ENCODE data around the gene CELF4.

The CELF4 gene

DNA sequence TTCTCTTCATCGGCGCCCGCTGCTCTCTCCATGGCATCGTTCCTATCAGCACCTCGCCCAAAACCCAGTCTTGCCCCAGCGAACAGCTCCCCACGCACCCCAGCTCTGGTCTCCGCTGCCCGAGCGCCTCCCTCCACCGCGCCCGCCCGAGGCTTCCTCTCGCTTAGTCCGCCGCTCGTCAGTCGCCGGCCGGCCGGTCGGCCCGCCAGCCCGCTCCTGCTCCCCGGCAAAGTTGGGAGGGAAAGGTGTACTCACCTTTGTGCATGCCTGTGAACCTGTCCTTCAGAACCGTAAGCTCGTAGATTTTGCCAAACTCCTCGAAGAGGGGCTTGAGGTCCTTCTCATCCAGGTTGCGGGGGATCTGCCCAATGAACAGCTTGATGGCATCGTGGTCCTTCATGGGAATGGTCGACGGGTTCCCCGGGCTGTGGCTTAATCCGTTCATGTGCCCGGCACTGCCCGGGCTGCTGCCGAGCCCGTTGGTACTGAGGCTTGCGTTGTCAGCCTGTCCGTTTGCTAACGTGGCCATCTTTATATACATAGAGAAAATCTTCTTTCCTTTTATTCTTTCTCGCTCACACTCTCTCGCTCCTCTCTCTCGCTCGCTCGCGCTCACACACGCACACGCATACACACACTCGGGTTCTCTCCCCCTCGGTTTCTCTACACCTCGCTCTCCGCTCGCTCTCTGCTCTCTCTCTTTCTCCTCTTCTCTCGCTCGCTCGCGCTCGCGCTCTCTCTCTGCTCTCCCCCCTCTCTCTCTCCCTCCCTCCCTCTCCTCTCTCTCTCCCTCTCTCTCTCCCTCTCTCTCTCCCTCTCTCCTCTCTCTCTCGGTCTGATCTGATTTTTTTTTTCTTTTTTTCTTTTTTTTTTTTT, at the start of gene CELF4:
TSS of gene CELF4 (minus strand) at position 698 of the 876 bp plus-strand sequence.
- Histone ChIP-seq H3K4me1 (ENCODE audit: control insufficient read depth, insufficient read depth, low read length) (peaks cover 10% of the 10 kb centered on the region), H3K36me3 (ENCODE audit: control insufficient read depth, insufficient read depth, low read length, severe bottlenecking) (no peaks in the 10 kb centered on the region), H3K27me3 (replicated peaks; ENCODE audit: control insufficient read depth, insufficient read depth, low read length) (peaks cover 51% of the 10 kb centered on the region), H3K4me3 (ENCODE audit: low read length) (peak within 1 kb of the TSS; percentile 88), H3K9me3 (ENCODE audit: control insufficient read depth, low read length) (no peaks in the 10 kb centered on the region), H3K9ac (ENCODE audit: low read length) (peak within 1 kb of the TSS; percentile 64)
- no peak for DNase-seq (ENCODE audit: low read depth)

DNA sequence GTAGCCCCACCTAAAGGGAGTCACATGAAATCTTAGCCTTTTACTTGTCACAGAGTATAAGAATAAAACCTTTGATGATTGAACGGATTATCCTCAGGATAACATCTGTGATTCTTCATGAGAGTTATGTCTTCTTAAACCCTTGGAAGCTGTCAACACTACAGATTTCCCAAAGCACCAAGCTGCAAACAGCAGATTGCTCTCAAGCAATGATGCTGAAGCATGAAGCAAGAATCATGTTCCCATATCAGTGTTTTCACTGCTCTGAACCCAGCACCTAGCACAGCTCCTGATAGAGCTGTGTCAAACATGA, 47.6 kb upstream of the CELF4 start:
- no peaks in the 10 kb centered on the region for H3K4me1 ChIP-seq (ENCODE audit: control insufficient read depth, insufficient read depth, low read length)
- no peak for DNase-seq (ENCODE audit: low read depth)
- no peak overlapping the region for H3K9ac ChIP-seq (ENCODE audit: low read length)
- no peak overlapping the region for H3K4me3 ChIP-seq (ENCODE audit: low read length)
- H3K9me3 ChIP-seq (ENCODE audit: control insufficient read depth, low read length) = no peaks in the 10 kb centered on the region
- H3K36me3 ChIP-seq (ENCODE audit: control insufficient read depth, insufficient read depth, low read length, severe bottlenecking) = no peaks in the 10 kb centered on the region
- H3K27me3 ChIP-seq (replicated peaks; ENCODE audit: control insufficient read depth, insufficient read depth, low read length) = no peaks in the 10 kb centered on the region

DNA sequence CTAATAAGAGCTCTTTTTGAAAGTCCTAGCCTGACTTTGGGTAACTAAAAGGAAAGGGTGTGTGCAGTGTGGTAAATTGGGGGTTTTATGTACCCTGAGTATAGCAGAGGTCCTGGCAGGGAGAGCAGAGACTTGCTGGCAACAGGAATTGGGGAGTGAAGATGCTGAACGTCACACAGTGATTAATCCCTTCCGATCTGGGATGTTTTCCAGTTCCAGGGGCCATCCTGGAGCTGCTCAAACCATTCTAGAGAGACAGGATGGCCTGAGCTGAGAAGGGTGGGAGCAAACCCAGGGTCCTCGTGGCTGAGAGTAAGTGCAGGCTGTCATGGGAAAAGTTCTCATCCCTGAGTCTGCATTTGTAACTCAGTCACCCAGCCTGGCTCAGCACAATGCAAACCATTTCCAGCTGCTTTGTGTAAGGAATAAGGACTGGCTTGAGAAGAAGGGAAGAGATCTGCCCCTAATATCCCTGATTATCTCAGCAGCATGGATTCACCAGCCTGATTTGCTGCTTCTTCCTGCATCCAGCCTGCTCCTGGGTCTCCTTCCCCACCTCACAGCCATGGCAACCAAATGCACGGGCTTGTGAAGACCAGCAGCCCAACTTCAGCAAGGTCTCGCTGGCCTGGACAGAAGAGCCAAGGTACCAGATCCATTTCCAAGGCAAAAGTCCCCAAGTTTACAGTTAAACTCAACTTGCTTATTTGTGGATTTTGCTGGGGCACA, 47.1 kb upstream of the CELF4 start:
- H3K36me3 ChIP-seq (ENCODE audit: control insufficient read depth, insufficient read depth, low read length, severe bottlenecking) = no peaks in the 10 kb centered on the region
- no peaks in the 10 kb centered on the region for H3K4me1 ChIP-seq (ENCODE audit: control insufficient read depth, insufficient read depth, low read length)
- no peaks in the 10 kb centered on the region for H3K9me3 ChIP-seq (ENCODE audit: control insufficient read depth, low read length)
- no peak overlapping the region for H3K4me3 ChIP-seq (ENCODE audit: low read length)
- DNase-seq (ENCODE audit: low read depth) = no peak
- H3K9ac ChIP-seq (ENCODE audit: low read length) = no peak overlapping the region
- no peaks in the 10 kb centered on the region for H3K27me3 ChIP-seq (replicated peaks; ENCODE audit: control insufficient read depth, insufficient read depth, low read length)

DNA sequence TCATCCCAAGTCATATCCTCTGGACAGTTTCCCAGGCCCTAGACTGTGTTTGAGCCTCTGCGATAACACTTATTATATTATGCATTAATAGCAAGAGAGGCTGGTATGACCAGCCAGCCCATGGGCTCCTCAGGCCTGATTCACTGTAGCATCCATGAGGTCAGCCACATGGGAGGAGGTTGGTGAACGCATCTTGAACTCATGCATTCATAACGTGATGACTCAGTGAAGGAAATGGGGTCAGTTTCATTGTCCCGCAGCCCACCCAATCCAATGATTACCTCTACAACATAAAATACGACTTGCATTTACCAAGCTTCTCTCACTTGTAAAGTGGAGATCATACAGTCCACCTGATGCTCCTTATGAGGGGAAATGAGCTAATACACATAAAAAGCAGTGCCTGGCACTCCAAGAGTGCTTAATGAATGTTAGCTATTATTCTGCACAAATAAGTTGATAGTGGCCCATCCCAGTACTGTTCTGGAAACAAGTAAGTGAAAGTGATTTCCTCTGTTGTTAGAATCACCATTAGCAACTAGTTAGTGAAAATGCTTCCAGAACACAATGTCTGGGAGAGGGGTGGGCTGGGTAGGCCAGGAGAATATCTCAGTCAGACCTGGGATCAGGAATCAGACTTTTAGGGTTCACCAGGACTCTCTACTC, 46.1 kb upstream of the CELF4 start:
- Histone ChIP-seq H3K27me3 (replicated peaks; ENCODE audit: control insufficient read depth, insufficient read depth, low read length) (no peaks in the 10 kb centered on the region), H3K9ac (ENCODE audit: low read length) (no peak overlapping the region), H3K9me3 (ENCODE audit: control insufficient read depth, low read length) (no peaks in the 10 kb centered on the region), H3K36me3 (ENCODE audit: control insufficient read depth, insufficient read depth, low read length, severe bottlenecking) (no peaks in the 10 kb centered on the region), H3K4me3 (ENCODE audit: low read length) (no peak overlapping the region), H3K4me1 (ENCODE audit: control insufficient read depth, insufficient read depth, low read length) (no peaks in the 10 kb centered on the region)
- no peak for DNase-seq (ENCODE audit: low read depth)

DNA sequence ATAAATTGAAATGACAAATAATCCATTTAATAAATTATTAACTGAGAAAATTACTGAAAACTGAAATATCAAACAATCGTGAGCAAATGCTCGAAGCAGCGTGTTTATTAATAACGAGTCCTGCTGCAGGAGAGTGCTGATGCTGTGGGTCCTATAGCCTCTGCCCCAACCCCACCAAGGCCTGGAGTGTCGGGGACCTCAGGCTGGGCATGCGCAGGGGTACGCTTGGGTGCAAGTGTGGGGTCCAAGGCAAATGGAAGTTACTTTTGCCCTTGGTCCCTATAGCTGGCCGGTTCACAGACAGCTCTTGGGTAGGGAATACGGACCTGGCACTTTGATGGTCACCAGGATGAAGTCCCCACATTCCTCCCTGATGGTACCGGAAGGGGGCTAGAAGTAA, 43.3 kb upstream of the CELF4 start:
- Histone ChIP-seq H3K36me3 (ENCODE audit: control insufficient read depth, insufficient read depth, low read length, severe bottlenecking) (no peaks in the 10 kb centered on the region), H3K4me3 (ENCODE audit: low read length) (no peak overlapping the region), H3K9ac (ENCODE audit: low read length) (no peak overlapping the region), H3K9me3 (ENCODE audit: control insufficient read depth, low read length) (no peaks in the 10 kb centered on the region), H3K27me3 (replicated peaks; ENCODE audit: control insufficient read depth, insufficient read depth, low read length) (no peaks in the 10 kb centered on the region), H3K4me1 (ENCODE audit: control insufficient read depth, insufficient read depth, low read length) (no peaks in the 10 kb centered on the region)
- no peak for DNase-seq (ENCODE audit: low read depth)

DNA sequence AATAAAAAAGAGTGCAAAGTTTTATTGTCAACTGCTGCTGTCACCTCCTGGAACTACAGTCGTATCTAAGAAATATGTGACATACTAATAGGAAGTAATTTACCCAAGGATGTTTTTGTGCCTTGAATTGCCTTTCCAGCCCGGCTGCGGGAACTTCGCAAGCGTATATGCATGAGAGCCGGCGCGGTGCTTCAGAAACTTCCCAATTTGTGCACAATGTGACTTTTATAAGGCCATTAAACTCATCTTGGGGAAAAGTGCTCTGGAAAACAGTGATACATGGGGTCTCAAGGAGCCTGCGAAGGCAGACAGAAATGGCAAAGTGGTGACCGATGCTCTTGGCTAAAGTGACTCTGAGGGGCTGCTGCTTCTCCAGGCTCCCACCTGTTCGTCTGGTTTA, 41.7 kb upstream of the CELF4 start:
- H3K9ac ChIP-seq (ENCODE audit: low read length) = no peak overlapping the region
- H3K27me3 ChIP-seq (replicated peaks; ENCODE audit: control insufficient read depth, insufficient read depth, low read length) = no peaks in the 10 kb centered on the region
- no peaks in the 10 kb centered on the region for H3K4me1 ChIP-seq (ENCODE audit: control insufficient read depth, insufficient read depth, low read length)
- H3K36me3 ChIP-seq (ENCODE audit: control insufficient read depth, insufficient read depth, low read length, severe bottlenecking) = no peaks in the 10 kb centered on the region
- no peak for DNase-seq (ENCODE audit: low read depth)
- H3K4me3 ChIP-seq (ENCODE audit: low read length) = no peak overlapping the region
- H3K9me3 ChIP-seq (ENCODE audit: control insufficient read depth, low read length) = no peaks in the 10 kb centered on the region

DNA sequence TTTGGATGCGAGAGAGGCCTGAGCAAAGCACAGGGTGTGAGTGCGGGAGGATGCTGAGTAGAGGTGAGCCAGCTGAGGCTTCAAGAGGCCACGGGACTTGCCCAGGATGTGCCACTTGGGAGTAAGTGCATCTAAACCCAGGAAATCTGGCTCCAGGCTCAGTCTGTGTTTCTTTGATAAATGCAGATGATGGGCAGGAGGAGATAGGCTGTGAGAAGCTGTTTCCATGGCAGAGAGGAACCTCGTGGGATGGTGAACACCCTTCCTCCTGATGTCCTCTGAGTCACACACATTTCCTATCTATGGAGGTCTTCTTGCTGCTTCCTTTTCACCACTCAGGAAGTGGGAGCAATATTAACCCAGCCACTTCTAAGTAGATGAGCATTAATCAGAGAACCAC, 38.4 kb upstream of the CELF4 start:
- H3K4me1 ChIP-seq (ENCODE audit: control insufficient read depth, insufficient read depth, low read length) = no peaks in the 10 kb centered on the region
- no peaks in the 10 kb centered on the region for H3K9me3 ChIP-seq (ENCODE audit: control insufficient read depth, low read length)
- no peak overlapping the region for H3K9ac ChIP-seq (ENCODE audit: low read length)
- H3K27me3 ChIP-seq (replicated peaks; ENCODE audit: control insufficient read depth, insufficient read depth, low read length) = no peaks in the 10 kb centered on the region
- no peak overlapping the region for H3K4me3 ChIP-seq (ENCODE audit: low read length)
- no peaks in the 10 kb centered on the region for H3K36me3 ChIP-seq (ENCODE audit: control insufficient read depth, insufficient read depth, low read length, severe bottlenecking)
- no peak for DNase-seq (ENCODE audit: low read depth)

DNA sequence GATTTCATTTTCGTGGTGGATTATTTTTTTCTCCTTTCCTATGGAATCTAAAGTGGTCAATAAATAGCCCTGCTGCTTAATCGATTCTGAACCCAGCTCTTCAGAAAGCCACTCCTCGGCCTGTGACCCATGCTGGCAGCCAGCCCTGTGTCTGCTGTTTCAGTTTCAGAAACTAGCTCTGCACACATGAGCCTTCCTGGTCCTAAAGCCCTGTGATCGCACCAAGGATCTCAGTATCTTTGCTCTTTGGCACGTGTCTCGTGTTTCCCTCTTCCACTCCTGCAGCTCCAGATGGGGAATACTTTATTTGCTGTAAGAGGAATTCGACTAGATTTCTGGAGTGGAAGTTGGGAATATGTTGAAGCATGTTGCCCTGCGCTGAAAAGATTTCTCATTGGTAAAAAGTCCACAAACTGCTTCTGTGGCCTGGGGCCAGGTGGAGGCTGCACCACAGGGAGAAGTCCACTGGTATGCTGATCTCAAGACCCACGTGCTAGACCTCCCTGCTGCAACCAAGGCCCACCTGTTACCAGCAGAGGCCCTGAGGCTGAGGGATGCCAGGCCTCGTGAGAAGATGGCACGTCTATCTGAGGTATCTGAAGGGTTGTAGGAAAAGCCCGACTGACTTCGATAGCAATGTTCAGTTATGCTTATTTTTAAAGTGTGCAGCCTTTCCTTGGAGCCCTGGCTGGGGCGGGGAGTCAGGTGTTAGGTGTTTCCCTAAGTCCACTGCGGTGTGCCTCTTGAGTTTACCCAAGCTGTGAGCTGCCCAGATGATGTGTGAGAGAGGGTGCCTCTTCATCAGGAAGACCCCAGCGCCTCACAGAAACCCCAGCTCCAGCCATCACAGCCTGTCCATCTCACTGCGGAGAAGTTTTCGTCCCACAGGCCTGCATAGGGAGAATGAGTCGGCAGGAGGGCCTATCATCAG, 33.6 kb upstream of the CELF4 start:
- Histone ChIP-seq H3K9me3 (ENCODE audit: control insufficient read depth, low read length) (no peaks in the 10 kb centered on the region), H3K36me3 (ENCODE audit: control insufficient read depth, insufficient read depth, low read length, severe bottlenecking) (no peaks in the 10 kb centered on the region), H3K4me1 (ENCODE audit: control insufficient read depth, insufficient read depth, low read length) (peaks cover 3% of the 10 kb centered on the region), H3K27me3 (replicated peaks; ENCODE audit: control insufficient read depth, insufficient read depth, low read length) (no peaks in the 10 kb centered on the region), H3K4me3 (ENCODE audit: low read length) (no peak overlapping the region), H3K9ac (ENCODE audit: low read length) (no peak overlapping the region)
- no peak for DNase-seq (ENCODE audit: low read depth)

DNA sequence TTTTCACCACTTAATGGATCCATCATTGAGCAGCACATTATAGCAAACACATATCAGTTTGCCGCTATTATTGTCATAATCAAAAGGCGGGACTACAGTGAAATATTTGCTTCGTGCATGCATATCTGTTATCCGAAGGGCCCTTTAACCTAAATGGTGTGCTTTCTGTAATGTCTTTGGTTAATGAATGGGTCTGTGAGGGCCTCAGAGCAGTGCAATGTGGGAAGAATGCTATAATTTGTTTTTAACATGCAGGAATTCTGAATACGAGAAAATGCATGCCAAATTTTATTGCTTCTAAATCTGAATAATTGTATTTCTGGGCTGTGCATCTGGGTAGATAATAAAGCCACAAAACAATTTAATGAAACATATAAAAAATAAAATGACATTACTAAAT, 32.8 kb upstream of the CELF4 start:
- Histone ChIP-seq H3K36me3 (ENCODE audit: control insufficient read depth, insufficient read depth, low read length, severe bottlenecking) (no peaks in the 10 kb centered on the region), H3K4me3 (ENCODE audit: low read length) (no peak overlapping the region), H3K9ac (ENCODE audit: low read length) (no peak overlapping the region), H3K9me3 (ENCODE audit: control insufficient read depth, low read length) (no peaks in the 10 kb centered on the region), H3K4me1 (ENCODE audit: control insufficient read depth, insufficient read depth, low read length) (peaks cover 3% of the 10 kb centered on the region), H3K27me3 (replicated peaks; ENCODE audit: control insufficient read depth, insufficient read depth, low read length) (no peaks in the 10 kb centered on the region)
- no peak for DNase-seq (ENCODE audit: low read depth)

DNA sequence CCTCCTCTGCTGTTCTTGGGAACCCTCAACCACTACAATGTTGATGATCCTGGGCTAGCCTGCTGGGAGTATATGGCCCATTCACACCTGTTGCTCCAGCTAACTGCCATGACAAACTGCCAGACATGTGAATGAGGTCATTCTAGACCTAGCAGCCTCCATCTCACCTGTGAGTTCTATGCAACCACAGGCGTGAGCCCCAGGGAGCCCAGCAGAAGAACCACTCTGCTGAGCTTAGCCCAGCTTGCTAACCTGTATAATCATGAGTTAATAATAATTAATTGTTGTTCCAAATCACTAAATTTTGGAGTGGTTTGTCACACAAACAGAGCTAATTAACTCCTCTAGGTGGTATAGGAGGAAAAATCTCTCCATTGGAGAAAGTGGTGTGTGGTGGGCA, 24.7 kb upstream of the CELF4 start:
- DNase-seq (ENCODE audit: low read depth) = no peak
- H3K9me3 ChIP-seq (ENCODE audit: control insufficient read depth, low read length) = peaks cover 4% of the 10 kb centered on the region
- H3K27me3 ChIP-seq (replicated peaks; ENCODE audit: control insufficient read depth, insufficient read depth, low read length) = no peaks in the 10 kb centered on the region
- no peak overlapping the region for H3K4me3 ChIP-seq (ENCODE audit: low read length)
- no peaks in the 10 kb centered on the region for H3K36me3 ChIP-seq (ENCODE audit: control insufficient read depth, insufficient read depth, low read length, severe bottlenecking)
- no peak overlapping the region for H3K9ac ChIP-seq (ENCODE audit: low read length)
- peaks cover 3% of the 10 kb centered on the region for H3K4me1 ChIP-seq (ENCODE audit: control insufficient read depth, insufficient read depth, low read length)
